Dermis blood vessel endothelial cell (primary cell): ENCODE data around the gene GOLGA6A. TPM values are rescaled to one million over a fixed set of nuclear protein-coding genes. Genes with fewer than 3 reads are reported as not detected.
"Not testable (repeated sequence)": the region's sequence is repeated elsewhere in the genome, so short reads cannot be mapped to it uniquely, and the experiment has no call there.

Experiments
- DNase-seq: peaks from one replicate; pipeline ENCODE4 v3.0.0; 2010
- total RNA-seq: library from RNA; depleted of rRNA; stranded (reverse); fragments of >200 nt; gene quantifications from 2 replicates; pipeline ENCODE4 v1.2.3, GENCODE V29; 2014

GOLGA6A gene
- not detected in 2 replicates for total RNA-seq

DNA sequence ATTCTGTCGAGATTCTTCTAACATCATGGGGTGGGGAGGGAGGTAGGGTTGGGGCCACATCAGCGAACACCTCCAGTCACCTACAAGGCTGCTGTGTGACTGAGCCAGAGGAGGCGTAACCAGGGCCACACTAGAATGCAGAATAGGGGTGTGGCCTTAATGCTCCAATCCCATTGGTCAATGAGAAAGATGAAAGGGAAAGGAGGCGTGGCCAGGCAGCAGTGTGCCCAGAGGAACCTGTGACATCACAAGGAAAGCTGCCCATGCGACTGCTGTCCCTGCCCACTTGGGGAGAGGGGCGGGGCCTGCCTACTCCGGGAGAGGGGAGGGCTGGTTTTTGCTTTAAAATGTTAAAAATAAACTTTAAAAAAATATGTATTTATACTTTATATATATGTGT lies at the start of gene GOLGA6A:
Gene GOLGA6A, minus strand, starts transcription at position 101 of the 400 bp plus-strand sequence. Its CDS starts 41 bp downstream, at position 60.
- DNase-seq: not testable (repeated sequence)

GRCh38 chr15:74131628-74132413 lies 49.5 kb upstream of the GOLGA6A start:
- DNase-seq: no peak

GRCh38 chr15:74130849-74131627 lies 48.7 kb upstream of the GOLGA6A start:
- DNase-seq: no peak

DNA sequence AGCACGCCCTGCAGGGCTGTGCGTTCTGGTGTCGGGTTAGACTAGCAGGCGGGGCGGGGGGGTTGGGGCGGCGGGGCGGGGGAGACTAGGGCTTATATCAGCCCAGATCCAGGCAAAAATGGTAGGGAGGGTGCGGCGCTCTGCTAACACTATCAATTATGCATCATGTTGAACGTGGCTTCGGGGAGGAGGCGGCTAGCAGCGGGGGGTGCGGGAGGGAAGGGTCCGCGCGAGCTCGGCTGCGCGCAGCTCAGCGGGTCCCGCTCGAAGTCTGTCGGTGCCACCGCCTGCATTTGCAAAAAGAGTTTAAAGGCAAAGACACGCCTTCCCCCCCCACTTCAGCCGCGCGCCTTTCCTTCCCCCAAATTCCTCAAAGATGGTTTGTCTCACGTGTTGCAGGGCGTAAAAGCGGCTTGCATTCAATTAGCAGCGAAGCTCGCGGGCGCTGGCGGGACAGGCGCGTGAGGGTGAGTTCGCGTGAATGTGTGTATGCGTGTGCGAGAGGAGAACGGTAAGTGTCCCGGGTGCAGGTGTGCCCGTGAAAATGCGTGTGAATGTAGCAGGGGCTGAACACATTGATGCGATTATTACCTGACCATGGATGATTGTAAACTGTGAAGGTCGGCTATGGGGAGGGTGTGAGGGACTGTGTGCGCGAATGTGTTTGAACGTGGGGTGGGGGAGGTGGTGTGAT lies 48.0 kb upstream of the GOLGA6A start, which contains the start of gene ISLR2:
Gene ISLR2, plus strand, starts transcription at position 432 of the 694 bp plus-strand sequence. CDS start 2,169 bp downstream, outside the sequence.
- DNase-seq: no peak

DNA sequence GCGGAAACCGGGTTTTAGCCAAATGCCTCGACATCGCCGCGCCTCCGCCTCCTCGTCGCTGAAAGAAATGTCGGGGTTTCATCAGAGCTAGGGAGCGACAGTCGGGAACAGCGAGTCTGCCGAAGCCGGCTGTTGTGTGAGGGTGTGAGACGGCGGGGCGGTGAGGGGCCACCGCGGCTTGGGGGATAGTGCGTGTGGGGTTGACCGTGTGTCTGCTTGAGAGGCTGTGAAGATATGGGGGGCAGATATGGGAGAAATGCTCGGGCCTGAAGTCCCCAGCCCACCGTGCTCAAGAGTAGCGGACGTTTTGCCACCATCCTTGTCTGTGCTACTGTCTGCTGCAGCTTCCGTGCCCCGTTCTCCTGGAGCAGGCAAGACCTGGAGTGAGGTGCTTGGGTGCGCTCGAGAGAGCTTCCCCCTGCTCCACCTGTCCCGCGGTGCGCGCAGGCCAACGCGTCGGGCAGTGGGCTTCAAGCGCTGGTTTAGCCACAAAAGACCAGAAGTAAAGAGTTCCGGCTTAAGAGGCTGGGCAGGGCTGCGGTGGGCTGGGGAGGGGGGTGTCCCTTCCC lies 47.3 kb upstream of the GOLGA6A start:
- DNase-seq: no peak

GRCh38 chr15:74128785-74129585 lies 46.6 kb upstream of the GOLGA6A start:
- no peak for DNase-seq

- DNase-seq: peak; percentile 28
Measured at GRCh38 chr15:74127954-74128784, 45.8 kb upstream of the GOLGA6A start.

DNA sequence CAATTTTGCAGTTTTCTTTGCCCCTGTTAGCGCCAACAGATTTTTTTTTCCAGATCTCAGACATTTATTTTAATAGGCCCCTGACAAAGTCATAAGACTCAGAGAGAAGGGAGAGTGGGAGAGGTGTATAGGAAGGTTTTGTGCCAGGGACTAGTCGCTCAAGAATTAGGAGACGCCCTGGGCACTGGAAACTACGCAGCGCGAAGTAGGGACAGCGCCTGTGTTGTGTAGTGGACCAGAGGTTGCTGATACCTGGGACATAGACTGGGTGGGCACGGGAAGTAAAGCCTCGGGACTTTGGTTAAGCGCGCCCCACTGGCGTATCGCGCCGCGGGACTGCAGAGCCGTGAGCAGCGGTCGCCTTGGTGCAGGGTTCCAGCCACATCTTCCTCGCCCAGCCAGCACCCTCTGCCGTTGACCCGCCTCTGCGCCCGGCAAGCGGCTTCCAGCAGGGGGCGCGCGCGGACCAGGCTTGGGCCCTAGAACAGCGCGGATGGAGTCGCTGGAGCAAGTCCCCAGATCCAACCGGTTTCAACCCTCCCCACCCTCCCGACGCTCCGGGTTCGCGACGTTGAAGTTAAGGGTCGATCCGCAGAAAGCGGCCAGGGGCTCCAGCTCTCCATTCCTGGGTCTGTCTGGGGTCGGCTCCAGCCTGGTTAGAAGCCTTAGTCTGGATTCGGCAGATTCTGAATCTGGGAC lies 45.1 kb upstream of the GOLGA6A start:
- peak; percentile 91 for DNase-seq

DNA sequence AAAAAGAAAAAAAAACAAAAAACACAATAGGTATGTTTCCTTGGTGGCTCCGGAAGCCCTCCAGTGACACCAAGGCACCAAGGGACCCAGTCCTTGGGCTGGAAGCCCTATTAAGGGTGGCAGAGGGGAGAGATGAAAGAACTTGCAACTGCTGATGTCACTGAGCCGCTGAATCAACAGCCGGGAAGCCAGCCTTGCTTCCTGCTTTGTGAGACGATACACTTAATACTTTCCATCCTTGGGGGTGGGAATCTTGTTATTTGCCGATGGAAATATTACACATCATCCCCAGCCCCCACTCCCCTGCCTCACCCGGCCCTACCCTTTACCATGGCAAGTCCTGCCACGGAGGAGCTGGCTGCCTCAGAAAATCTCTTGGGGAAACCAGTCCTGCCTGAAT lies 42.4 kb upstream of the GOLGA6A start:
- peak; percentile 27 for DNase-seq

DNA sequence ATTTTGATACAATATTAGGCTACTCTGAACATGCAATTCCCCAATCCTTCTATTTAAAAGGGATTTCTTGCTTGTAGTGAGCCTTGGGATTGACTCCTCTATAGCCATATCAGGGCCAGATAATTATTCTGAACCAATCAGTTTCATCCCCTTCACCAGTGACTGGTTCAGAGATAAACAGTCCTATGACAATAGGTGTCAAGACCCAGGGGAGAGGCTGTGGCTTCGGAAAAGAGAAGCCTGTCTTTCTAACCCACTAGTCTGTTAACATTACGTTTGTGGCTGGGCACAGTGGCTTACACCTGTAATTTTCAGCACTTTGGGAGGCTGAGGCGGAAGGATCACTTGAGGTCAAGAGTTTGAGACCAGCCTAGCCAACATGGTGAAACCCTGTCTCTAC lies 41.8 kb upstream of the GOLGA6A start:
- no peak for DNase-seq

- DNase-seq: no peak
Measured at GRCh38 chr15:74123658-74124057, 41.3 kb upstream of the GOLGA6A start.

GRCh38 chr15:74123131-74123429 lies 40.7 kb upstream of the GOLGA6A start:
- DNase-seq: no peak

GRCh38 chr15:74122403-74123130 lies 40.2 kb upstream of the GOLGA6A start:
- DNase-seq: no peak

- DNase-seq: no peak
Measured at GRCh38 chr15:74121858-74122257, 39.5 kb upstream of the GOLGA6A start.

DNA sequence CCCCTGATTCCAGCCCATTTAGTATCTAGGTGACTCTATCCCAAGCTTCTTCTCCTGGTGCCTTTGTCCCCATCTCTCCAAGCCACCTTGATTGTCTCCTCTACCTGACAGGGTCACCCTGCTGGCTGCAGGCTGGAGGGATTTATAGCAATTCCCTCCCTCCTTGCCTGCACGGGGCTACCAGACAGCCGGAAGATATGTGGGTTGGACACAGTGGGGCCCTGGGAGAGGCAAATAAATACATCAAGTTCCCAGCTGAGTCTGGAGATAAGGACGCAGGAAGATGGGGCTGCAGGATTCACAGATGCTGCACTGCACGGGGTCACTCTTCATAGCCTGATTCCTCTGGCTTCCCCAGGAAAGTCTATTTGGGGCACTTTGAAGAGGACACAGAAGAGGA lies 38.7 kb upstream of the GOLGA6A start:
- no peak for DNase-seq

GRCh38 chr15:74120426-74120825 lies 38.1 kb upstream of the GOLGA6A start:
- DNase-seq: no peak

DNA sequence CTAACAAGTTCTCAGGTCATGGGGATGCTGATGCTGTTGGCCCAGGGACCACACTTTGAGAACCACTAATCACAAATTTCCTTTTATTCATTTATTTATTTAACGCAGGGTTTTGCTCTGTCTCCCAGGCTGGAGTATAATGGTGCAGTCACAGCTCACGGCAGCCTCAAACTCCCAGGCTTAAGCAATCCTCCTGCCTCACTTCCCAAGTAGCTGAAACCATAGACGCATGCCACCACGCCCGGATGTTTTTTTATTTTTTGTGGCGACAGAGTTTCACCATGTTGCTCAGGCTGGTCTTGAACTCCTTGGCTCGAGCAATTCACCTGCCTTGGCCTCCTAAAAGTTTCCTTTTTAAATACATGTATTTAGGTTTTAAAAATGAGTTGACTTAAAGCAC lies 27.4 kb upstream of the GOLGA6A start:
- no peak for DNase-seq

DNA sequence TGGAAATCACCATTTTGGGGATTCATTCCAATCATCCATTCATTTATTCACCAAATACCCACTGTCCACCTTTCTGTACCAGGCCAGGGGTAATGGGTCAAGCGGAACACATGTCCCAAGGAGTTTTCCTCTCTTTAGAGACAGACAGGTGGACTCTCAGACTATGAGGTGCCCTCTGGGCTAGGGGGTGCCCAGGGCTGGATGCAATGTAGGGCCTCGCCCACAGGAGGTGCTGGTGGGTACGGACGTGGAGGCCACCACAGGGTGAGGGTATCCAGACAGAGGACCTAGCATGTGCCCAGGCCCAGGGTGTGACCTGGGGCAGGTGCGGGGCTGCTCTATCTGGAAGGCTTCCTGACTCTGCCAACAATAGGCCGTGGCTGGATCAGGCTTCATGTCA lies 26.3 kb upstream of the GOLGA6A start:
- DNase-seq: not testable (repeated sequence)

- DNase-seq: no peak
Measured at GRCh38 chr15:74108111-74108510, 25.8 kb upstream of the GOLGA6A start.
